Right lobe of liver (tissue), 4 donors: Measurements from ENCODE around the gene CACNA1D.

Experiments used
- POLR2A ChIP-seq: fragments of 450-650 bp; IDR thresholded peaks from one replicate; pipeline ENCODE4 v1.6.1; 2017; ENCODE audit warnings: antibody characterized with exemption, mild to moderate bottlenecking
- TF ChIP-seq, protein P1 (sequence below), 4 donors: fragments of 200-600 bp in 3 of 4; fragments of 450-650 bp in 1 of 4; IDR thresholded peaks; one replicate each; pipeline versions ENCODE4 v1.5.1 to v1.8.0; 2016 to 2022; ENCODE audit warnings: antibody characterized with exemption in 4 of 4, mild to moderate bottlenecking in 2 of 4
- donor health status: DM: no; HTN: no; CAD: no.
- donor health status: DM: no; HTN: no; CAD: no.
- donor health status: DM: no; HTN: yes; CAD: no.

DNA sequence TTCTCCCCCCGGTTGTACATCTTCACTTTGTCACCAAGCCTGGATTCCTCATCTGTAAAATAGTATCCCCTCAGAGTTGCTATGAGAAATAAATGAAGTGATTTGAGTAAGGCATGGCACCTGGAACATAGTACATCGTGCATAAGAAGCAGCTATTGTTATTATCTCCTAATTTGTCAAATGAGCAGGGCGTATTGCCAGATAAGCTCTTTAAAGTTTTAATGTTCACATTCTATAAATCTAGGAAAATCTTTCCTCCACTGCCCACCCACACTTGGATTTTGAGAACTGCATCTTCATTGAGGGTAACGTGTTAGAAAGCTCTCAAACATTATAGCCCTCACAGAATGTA is 32.3 kb downstream of the CACNA1D start:
- TF ChIP-seq, protein P1, sequence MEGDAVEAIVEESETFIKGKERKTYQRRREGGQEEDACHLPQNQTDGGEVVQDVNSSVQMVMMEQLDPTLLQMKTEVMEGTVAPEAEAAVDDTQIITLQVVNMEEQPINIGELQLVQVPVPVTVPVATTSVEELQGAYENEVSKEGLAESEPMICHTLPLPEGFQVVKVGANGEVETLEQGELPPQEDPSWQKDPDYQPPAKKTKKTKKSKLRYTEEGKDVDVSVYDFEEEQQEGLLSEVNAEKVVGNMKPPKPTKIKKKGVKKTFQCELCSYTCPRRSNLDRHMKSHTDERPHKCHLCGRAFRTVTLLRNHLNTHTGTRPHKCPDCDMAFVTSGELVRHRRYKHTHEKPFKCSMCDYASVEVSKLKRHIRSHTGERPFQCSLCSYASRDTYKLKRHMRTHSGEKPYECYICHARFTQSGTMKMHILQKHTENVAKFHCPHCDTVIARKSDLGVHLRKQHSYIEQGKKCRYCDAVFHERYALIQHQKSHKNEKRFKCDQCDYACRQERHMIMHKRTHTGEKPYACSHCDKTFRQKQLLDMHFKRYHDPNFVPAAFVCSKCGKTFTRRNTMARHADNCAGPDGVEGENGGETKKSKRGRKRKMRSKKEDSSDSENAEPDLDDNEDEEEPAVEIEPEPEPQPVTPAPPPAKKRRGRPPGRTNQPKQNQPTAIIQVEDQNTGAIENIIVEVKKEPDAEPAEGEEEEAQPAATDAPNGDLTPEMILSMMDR (IDR thresholded peaks at IDR 0.05) = no peak
- no peak for TF ChIP-seq POLR2A
